ENCODE measurements around the gene FKBP14.

The FKBP14 gene

DNA sequence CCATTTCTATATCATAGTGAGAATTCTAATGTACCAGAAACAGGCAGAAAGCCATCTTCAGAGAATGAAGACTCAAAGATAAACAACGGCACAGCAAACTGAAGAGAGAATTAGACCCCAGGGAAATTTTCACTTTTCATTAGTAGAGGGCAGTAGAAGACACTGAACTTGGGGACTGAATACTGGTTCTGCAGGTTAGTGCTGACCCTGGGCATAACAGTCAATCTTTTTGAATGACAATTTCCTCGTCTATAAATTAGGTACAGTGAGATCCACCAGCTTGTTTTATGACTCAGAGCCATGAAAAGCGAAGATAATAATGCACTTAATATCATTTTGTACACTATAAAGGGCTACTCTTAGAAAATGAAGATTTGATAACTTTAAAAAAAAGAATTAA lies 13.7 kb downstream of the FKBP14 start:
- TF ChIP-seq CTCF (IDR thresholded peaks at IDR 0.05; ENCODE audit: extremely low read depth, missing control alignments) = no peak
- DNase-seq (ENCODE audit: low spot score) = no peak

DNA sequence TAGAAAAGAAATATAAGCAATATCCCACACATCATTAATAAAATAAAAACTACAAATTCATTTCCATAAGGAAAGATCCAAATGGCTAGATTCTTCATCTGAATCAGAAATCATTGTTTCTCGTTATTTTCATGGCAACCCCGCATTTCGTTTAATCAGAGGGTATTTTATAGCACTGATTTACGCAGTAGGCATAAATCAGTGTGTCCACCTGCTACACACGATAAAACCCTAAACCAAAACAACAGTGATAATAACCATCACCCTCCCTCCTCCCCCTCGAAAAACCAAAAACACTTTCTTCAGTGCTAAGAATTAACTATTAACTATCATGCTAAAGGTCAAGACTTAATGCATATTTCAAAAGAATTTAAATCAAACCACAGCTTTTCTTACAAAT lies 16.5 kb downstream of the FKBP14 start:
- no peak for DNase-seq (ENCODE audit: low spot score)
- TF ChIP-seq CTCF (IDR thresholded peaks at IDR 0.05; ENCODE audit: extremely low read depth, missing control alignments) = no peak

GRCh38 chr7:30005464-30005863 lies 21.0 kb downstream of the FKBP14 start:
- DNase-seq (ENCODE audit: low spot score) = no peak
- TF ChIP-seq CTCF (IDR thresholded peaks at IDR 0.05; ENCODE audit: extremely low read depth, missing control alignments) = no peak

DNA sequence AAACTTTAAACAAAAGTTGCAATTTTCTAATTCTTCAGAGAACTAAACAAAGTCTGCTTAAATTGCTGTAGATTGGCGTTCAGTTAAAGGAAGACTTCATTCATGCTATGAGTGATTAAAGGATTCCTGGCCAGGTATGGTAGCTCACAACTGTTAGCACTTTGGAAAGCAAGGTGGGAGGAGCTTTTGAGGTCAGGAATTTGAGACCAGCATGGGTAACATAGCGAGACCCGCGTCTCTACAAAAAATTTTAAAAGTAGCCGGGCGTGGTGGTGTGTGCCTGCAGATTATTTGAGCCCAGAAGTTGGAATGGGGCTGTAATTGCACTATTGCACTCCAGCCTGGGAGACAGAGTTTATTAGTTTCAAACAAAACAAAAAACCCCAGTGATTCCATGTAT lies 23.4 kb downstream of the FKBP14 start:
- no peak for DNase-seq (ENCODE audit: low spot score)
- TF ChIP-seq CTCF (IDR thresholded peaks at IDR 0.05; ENCODE audit: extremely low read depth, missing control alignments) = no peak

DNA sequence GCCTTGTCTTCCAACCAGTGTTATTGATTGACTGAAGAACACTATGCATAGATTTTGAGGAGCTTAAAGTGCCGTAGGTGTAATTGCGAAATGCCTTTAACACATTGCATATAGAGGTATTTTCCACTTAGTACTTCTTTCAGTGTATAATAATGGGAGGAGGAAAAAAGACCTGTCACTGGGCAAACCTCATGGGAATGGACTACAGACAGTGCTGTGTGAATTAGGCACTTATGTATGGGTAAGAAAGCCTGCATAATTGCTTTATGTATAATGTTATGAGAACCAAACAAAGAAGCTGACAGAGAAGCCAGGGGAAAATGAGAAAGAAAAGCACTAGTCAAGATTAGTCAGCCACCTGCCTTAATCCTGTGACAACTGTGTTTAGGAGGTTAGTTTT lies 24.5 kb downstream of the FKBP14 start:
- DNase-seq (ENCODE audit: low spot score) = no peak
- TF ChIP-seq CTCF (IDR thresholded peaks at IDR 0.05; ENCODE audit: extremely low read depth, missing control alignments) = no peak

- no peak for DNase-seq (ENCODE audit: low spot score)
- no peak for TF ChIP-seq CTCF (IDR thresholded peaks at IDR 0.05; ENCODE audit: extremely low read depth, missing control alignments)
Measured at GRCh38 chr7:29998489-29998888, 28.0 kb downstream of the FKBP14 start.

DNA sequence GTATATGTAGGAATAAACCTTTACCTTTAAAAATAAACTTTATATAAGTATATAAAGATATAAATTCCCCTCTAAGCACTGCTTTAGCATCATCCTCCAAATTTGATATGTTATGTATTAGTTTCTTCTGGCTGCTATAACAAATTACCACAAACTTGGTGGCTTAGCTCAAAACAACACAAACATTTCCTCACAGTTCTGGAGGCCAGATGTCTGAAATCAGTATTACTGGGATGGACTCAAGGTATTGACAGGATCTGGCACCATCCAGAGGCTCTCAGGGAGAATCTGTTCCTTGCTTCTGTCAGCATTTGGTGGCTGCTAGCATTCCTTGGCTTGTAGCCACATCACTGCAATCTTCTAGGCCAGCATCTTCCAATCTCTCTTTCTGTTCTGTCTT lies 30.2 kb downstream of the FKBP14 start:
- DNase-seq (ENCODE audit: low spot score) = no peak
- TF ChIP-seq CTCF (IDR thresholded peaks at IDR 0.05; ENCODE audit: extremely low read depth, missing control alignments) = no peak
